T-helper 2 cell (primary cell): ENCODE measurements around the gene HSD3B7.

ENCODE experiments used
- DNase-seq, 5 experiments: peaks; one replicate each; pipeline versions ENCODE4 v3.0.0 to v3.0.0-alpha.2; 2012 to 2022

Gene HSD3B7

DNA sequence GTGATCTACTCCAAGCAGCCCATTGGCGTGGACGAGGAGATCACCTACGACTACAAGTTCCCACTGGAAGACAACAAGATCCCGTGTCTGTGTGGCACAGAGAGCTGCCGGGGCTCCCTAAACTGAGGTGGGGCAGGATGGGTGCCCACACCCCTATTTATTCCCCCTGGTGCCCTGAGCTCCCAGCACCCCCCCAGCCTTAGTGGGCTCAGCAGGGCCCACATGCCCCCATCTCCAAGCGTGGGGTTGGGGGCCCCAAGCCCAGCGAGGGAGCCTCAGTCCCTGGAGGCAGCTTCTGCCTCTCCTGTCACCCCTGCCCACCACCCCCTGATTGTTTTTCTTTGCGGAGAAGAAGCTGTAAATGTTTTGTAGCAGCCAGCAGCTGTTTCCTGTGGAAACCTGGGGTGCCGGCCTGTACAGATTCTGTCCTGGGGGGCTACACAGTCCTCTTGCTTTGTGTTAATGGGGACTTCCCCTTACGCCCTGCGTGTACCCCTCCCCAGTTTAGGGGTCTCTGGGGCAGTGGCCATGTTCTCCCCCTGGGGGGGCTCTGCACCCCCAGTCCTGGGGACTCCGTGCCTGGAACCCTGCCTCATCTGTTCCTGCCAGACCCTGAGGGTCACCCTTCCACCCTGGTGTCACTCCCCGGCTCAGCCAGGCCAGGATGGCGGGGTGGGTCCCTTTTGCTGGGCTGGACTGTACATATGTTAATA, 953 bp upstream of the HSD3B7 start:
- DNase-seq: no peak

DNA sequence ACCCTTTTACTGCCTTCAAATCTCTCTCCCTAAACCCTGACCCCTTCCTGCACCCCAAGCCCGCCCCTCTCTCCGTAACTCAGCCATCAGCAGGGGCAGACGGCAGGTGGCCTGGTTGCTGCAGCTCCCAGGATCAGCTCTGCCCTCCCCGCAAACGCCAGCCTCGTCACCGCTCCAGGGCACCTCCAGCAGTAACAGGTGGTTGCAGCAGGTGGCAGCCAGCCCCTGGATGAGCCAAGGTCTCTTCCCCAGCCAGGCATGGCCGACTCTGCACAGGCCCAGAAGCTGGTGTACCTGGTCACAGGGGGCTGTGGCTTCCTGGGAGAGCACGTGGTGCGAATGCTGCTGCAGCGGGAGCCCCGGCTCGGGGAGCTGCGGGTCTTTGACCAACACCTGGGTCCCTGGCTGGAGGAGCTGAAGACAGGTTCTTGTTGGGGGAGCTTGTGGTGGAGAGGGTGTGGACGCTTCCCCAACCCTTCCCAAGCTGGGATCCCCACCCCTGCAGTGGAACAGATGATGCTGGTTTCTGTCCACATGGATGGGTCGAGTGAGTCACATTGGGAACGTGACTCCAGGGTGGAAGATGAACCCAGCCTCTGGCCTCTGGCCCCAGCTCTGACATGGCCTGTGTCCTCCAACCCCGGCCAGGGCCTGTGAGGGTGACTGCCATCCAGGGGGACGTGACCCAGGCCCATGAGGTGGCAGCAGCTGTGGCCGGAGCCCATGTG, 558 bp downstream of the HSD3B7 start:
- peak in 1 of 5 experiments; percentile 25 for DNase-seq

DNA sequence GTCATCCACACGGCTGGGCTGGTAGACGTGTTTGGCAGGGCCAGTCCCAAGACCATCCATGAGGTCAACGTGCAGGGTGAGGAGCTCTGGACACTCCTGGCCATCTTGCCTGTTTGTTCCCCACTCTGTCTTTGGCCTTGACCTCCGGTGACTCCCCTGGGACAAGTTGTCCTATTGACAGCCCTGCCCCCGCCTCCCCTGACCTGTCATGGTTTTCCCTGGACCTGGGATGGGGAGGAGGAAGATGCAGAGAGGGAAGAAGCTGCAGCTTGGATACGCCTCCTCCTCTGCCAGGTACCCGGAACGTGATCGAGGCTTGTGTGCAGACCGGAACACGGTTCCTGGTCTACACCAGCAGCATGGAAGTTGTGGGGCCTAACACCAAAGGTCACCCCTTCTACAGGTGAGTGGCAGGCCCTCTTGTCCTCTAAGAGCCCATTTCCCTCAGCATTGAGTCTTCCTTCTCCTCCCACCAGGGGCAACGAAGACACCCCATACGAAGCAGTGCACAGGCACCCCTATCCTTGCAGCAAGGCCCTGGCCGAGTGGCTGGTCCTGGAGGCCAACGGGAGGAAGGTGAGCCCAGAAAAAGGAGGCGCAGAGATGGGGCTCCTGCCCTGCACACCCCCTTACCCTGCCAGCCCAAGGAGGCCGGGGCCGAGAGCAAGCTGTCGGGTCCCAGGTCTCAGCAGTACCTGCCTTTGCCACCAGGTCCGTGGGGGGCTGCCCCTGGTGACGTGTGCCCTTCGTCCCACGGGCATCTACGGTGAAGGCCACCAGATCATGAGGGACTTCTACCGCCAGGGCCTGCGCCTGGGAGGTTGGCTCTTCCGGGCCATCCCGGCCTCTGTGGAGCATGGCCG, 1.4 kb downstream of the HSD3B7 start:
- DNase-seq: no peak

DNA sequence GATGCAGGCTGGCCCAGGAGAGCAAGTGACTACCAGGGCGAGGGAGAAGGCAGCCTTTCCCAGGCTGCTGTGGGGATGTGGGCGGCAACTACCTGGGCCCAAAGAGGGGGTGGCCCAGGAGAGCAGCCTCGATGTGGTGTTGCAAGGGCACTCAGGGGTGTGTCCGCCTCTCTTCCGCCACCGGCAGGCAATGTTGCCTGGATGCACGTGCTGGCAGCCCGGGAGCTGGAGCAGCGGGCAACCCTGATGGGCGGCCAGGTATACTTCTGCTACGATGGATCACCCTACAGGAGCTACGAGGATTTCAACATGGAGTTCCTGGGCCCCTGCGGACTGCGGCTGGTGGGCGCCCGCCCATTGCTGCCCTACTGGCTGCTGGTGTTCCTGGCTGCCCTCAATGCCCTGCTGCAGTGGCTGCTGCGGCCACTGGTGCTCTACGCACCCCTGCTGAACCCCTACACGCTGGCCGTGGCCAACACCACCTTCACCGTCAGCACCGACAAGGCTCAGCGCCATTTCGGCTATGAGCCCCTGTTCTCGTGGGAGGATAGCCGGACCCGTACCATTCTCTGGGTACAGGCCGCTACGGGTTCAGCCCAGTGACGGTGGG, 2.7 kb downstream of the HSD3B7 start:
- no peak for DNase-seq

DNA sequence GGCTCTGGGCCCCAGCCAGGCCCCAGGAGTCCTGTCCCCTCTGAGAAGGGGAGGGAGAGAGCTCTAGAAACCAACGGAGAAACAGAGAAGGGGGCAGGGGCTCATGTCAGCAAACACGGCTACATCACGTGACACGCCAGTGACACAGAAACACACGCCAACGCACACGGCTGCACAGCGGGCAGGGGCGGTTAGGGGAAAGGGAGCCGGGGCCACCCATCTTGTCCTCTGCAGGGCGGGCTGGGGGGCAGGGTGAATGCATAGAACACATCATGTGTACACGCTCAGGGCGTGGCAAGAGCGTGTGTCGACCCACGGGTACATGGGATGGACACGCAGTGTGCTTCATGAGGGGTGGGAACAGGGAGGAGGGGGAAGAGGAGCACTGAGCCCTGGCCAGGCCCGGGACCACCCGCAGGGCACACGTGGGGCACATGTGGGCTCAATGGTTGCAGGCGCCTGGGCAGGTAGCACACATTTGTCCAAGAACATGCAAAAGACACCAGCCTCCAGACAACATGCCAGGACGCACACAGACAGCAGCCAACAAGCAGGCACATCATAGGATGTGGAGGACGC, 4.6 kb downstream of the HSD3B7 start:
- DNase-seq: no peak

DNA sequence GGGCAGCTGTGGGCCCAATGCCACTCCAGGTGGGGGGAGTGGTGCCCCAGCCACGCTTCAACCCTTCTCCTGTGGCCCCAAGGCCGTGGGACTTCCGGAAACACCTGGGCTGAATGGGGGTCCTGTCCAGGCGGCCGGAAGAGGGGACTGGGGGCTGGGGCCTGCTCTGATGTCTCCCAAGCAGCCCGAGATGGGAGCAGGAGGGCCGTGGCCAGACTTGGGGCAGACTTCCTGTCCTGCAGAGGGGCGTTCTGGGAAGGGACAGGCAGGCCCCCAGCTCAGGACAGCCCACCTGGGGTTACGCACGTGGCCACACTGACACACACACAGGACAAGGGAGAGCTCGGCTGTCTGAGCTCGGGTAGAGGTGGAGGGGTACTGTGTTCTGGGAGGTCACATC, 5.1 kb downstream of the HSD3B7 start:
- DNase-seq: no peak

DNA sequence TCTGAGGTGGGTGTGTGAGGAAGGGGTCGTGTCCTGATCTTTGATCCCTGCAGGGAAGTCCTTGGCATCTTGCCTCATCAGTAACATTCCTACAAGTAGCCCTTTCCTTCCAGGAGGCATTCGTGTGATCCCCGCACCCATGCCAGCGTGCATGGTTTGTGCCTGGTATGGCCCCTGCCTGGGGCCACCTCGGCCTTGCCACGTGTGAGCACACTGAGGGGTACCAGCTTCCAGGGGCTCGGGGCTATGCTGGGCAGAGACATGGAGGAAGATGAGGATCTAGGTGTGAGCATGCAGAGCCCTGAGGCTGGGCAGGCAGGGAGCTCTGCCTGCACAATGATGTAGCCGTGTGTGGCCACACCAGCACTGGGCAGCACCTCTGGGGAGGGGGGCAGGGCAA, 6.0 kb downstream of the HSD3B7 start:
- DNase-seq: no peak

DNA sequence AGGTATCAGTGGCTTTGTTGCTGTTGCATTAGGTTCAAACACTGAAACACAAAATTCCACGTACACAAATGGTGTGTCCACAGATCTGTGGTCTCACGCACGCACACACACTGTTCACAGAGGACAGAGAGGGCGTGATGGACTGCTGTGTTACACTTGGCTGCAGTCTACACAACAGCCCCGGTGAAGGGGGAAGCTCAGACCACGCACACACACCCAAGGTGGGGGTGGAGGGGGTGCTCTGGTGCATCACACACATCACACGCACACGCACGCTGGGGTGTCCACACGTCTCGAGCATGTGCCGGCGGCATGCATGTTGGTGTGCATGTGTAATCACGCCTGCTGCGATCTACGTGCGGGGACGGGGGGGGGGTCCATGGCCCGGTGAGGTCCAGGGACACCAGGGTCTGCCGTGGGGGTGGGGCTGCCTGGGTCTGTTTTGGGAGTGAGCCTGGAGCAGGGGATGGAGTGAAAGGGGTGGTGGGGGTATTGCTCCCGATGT, 7.3 kb downstream of the HSD3B7 start:
- no peak for DNase-seq

DNA sequence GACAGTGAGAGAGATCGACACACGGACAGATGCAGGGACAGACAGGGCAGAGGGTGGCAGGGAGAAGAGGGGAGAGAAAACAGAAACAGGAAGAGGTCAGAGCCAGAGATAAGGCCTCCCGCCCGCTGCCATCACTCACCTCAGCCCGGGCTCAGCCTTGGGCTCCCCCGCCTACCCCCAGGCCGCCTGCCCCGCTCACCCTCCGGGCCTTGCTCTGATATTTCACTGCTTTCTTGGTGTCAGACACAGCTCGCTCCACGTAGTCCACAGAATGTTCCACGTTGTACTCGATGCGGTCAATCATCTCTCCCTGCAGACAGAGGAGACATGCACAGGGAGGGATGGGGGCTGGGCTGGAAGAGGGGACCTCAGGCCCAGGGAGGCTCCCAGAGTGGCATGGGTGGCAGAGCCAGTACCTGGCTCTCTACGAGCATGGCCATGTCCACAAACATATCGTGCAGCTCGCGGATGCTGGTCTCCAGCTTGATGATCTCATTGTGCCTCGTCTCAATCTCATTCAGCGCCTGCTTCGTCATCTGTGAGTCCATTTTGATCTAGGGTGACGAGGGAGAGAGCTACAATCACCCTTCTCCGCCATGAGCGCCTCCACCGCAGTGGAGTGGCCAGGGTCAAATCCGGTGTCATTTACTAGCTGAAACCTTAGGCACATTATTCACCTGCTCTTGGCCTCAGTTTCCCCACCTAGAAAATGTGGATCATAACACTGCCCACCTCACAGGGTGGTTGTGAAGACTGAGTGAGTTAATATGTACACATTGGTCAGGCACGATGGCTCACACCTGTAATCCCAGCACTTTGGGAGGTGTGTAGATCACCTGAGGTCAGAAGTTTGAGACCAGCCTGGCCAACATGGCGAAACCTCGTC, 8.2 kb downstream of the HSD3B7 start:
- peak in 1 of 5 experiments; percentile 23 for DNase-seq

DNA sequence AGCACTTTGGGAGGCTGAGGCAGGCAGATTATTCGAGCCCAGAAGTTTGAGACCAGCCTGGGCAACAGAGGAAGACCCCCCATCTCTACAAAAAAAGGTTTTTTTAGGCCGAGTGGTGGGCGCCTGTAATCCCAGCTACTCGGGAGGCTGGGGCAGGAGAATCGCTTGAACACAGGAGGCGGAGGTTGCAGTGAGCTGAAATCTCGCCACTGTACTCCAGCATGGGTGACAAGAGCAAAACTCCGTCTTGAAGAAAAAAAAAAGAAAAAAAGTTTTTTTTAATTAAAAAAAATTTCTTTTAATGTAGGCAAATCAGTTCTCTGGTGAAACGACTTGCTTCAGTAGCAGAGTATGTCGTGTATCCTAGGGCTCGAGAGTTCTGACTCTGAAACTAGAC, 10.9 kb downstream of the HSD3B7 start:
- DNase-seq: no peak

DNA sequence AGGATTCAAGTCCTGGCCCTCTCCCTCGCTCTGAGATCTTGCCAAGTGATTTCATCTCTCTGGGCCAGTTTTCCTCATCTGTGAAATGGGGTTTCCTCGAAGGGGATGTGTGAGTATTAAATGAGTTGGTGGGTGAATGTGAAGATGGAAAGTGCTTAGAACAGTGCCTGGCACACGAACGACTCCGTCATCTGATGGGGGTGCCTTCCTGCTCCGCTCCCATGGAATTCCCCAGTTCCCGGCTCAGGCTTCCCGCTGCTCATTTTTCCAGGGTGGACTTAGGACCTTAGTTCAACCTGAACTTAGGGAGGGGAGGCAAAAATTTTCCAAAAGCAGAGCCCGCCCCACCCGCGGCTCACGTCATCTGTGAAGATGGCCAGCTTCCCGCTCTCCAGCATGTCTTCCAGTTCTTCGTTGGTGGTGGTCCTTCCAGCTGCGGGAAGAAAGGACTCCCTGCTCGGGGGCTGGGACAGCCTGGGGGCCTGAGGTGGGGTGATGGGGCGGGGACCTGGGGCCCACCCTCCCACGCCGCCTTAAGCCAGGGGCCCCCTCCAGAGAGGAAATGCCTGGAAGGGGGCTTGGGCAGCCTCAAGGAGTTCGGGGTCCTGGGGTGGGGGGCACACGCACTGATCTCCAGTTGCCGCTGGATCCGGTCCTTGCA, 11.4 kb downstream of the HSD3B7 start:
- DNase-seq: no peak

DNA sequence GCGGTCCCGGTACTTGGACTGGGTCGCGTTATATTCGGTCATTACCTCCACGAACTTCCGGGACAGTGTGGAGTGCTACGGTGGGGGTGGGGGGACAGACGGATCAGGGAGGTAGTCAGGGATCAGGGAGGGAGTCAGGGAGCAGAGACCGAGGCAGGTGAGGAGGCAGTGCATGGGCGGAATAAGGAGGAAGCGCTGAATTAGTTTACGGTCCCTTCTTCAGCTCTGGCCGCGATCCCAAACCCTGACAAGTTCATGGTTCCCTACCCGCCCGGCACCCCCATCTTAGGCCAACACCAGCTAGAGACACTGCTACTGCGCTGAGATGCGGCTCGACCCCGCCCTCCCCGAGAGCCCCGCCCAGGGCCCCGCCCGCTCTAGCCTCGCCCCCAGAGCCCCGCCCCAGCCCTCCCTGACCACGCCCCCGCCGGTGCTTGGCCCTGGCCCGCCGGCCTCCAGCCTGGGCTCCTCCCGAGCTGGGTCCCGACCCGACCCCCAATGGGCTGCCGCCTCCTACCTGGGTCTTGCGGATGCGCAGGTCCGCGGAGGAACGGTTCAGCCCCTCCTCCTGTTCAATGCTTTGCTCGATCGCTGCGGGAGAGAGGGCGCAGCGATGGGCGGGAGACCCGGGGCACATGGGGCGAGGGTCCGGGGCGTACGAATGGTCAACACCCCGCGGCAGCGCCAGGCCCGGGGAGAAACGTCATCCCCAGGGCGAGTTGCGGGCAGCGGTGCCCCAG, 12.1 kb downstream of the HSD3B7 start:
- peak; percentile 50 to 81 (median 77) for DNase-seq

DNA sequence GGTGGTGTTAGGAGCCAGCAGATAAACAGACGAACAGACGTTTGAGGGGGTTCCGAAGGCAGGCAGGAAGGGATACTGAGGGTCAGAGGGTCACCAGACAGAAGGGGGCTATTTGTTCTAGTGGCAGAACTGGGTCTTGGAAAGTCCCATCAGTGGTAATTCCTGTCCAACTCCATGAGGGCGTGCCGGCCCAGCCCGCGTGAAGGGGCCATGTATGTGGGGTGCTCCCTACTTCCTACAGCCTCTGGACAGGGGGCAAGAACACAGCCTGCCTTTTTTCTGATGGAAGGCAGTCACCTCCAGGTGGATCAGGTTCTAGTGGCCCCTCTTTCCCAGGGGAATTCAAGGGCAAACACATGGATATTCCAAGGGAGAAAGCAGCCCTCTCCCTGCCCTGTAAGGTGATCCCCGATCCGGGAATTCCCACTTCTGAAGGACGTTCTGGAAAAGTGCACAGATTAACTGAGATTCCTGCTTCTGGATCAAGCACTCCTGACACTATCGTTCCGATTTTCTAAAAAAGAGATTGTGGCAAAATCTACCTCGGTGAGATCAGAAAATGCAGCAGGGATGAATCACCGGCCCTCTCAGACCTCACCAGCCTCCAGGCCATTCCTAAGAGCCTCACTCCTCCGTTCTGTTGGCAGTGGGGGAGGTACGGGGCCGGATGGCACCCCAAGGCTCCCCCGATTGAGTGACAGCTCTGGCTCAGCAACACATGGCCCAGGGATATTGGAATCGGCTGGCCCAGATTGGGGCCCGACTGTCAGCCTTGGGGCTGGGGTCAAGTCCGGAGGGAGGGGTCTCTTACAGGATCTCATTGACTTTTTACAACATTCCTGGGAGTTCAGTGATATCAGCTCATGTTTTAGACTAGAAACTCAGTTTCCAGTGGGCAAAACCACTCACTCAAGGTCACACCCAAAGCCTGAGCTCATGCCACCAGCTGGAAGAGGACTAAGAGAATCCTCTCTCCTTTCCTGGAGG, 13.0 kb downstream of the HSD3B7 start:
- DNase-seq: no peak

DNA sequence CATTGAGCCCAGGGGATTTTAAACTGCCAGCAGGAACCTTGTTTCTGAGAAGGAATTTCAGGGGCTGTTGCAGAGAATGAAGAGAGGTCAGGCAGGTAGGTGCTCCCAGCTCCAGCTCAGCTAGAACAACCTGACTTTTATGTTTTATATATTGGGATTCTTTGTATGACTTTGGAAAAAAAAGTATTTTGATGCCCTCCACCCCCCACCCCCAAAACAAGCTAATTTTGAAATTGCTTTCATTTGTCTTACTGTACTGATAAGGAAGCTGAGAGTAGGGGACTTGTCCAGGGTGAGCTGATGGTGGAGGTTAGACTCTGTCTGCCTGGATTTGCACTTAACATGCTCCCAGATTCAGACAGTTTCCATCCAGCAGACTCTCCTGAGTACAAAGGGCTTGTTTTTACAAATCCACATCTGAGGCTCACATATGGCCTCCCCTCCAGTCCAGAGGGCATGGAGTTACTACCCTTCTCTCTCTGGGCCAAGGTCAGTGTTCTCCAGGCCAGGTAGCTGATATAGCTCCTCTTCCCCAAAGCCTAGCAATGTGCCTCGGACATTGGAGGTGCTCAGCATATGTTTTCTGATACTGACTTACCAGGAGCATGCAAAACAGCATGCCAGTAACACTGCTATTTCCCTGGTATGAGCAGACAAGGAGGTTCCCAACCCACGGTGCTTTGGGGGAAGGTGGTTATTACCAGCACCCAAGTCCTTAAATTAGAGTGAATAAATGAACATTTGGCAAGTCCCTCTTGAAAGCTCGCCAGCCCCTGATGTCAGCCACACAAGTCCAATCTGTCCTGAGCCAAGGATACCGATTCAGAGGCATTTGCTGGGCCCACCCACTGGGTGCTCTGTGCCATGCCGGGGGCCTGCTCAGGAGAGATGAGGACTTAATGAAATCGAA, 14.1 kb downstream of the HSD3B7 start:
- DNase-seq: no peak

DNA sequence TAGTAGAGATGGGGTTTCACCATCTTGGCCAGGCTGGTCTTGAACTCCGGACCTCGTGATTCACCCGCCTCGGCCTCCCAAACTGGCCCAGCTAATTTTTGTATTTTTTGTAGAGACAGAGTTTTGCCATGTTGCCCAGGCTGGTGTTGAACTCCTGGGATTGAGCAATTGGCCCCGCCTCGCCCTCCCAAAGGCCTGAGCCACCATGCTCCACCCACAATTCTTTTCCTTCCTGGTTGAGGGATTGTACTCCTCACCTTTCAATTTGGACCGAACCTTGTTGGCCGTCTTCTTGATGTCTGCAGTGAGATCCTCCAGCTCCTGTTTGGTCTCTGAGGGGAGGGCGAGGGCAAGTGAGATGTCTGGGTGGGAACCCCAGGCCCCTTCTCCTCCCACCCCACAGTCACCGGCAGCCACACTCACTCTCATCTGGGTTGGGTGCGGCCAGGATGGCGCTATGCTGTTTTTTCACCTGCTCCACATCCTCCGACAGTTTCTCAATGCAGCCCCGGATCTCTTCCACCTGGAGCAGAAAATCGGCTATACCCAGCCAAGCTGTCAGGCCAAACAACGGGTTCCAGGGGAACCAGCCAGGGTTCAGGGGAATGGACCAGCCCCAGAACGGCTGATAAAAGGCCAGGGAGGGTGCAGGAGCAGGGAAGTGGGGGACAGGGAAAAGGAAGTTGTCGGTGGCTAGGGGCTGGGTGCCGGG, 15.8 kb downstream of the HSD3B7 start:
- no peak for DNase-seq

DNA sequence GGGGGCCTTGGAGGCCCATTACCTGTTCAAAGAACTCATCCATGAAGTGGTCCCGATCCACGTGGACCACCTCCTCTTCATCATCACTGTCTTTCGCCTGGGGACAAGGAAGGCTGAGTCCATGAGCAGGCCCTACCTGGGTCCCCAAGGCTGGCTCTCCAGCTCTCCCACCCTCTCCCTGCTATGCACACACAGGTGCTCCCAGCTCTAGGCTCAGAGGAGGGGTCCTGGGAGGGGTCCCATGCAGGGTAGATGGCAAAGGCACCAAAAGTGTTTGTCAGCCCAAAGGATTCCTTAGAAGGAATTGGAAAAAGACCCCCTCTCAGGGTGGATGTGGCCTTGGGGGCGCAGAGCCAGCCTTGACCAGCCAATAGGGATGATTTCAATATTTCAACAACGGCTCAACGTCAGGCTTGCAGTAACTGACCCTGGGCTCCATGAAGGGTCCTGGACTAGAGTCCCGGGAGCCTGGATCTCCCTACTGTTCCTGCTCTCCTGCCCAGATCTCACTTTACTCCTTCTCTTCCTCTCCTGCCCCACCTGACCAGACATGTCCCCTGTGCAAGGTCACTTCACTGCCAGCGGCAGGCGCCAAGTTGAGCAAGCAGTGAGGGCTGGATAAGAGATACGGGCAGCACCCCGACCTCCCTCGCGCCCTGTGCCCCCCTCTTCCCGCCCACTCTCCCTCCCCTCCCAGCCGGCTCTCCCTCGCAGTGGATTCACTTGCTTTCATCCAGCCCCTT, 16.7 kb downstream of the HSD3B7 start:
- DNase-seq: no peak
